ENCODE results near the gene KYAT1. TPM values are rescaled to one million over a fixed set of nuclear protein-coding genes. Genes with fewer than 3 reads are reported as not detected.

KYAT1 gene
- total RNA-seq, 4 donors from 2014 or later = 7.4 to 9.0 (median 8.6) TPM

DNA sequence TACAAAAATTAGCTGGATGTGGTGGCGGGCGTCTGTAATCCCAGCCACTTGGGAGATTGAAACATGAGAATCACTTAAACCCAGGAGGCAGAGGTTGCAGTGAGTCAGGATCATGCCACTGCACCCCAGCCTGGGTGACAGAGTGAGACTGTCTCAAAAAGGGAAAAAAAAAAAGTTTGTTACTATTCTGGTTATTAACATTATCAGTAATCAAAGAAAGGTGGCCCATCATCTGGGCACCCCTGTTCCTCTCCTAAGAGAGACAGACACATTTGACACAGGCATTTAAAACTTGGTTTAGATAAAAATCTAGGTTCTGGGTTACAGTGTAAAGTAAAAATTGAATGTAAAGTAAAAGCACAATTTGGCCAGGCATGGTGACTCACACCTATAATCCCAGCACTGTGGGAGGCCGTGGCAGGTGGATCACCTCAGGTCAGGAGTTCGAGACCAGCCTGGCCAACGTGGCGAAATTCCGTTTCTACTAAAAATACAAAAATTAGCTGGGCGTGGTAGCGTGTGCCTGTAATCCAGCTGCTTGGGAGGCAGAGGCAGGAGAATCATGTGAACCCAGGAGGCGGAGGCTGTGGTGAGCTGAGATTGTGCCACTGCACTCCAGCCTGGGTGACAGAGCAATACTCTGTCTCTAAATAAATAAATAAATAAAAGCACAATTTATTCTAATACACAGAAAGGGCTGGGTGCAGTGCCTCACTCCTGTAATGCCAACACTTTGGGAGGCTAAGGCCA lies 22.3 kb upstream of the KYAT1 start:
- Histone ChIP-seq H3K9me3 (no peaks in the 10 kb centered on the region), H3K36me3 (peaks cover 0 to 34% (median 12%) of the 10 kb centered on the region in 3 donors), H3K27me3 (no peaks in the 10 kb centered on the region), H3K27ac (peak overlapping the region in 2 of 4 donors; percentile 26 to 58), H3K4me1 (peaks cover 0 to 38% (median 18%) of the 10 kb centered on the region in 4 donors), H3K4me3 (no peak overlapping the region)
- TF ChIP-seq POLR2A (IDR thresholded peaks at IDR 0.05) = no peak
- TF ChIP-seq, protein P1, sequence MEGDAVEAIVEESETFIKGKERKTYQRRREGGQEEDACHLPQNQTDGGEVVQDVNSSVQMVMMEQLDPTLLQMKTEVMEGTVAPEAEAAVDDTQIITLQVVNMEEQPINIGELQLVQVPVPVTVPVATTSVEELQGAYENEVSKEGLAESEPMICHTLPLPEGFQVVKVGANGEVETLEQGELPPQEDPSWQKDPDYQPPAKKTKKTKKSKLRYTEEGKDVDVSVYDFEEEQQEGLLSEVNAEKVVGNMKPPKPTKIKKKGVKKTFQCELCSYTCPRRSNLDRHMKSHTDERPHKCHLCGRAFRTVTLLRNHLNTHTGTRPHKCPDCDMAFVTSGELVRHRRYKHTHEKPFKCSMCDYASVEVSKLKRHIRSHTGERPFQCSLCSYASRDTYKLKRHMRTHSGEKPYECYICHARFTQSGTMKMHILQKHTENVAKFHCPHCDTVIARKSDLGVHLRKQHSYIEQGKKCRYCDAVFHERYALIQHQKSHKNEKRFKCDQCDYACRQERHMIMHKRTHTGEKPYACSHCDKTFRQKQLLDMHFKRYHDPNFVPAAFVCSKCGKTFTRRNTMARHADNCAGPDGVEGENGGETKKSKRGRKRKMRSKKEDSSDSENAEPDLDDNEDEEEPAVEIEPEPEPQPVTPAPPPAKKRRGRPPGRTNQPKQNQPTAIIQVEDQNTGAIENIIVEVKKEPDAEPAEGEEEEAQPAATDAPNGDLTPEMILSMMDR (IDR thresholded peaks at IDR 0.05) = no peak
- no peak for DNase-seq (ENCODE audit: low spot score in 2 of 2)
- WGBS, 2 donors = 84 to 89% methylated on average over 10 of the region's 10 CpGs

DNA sequence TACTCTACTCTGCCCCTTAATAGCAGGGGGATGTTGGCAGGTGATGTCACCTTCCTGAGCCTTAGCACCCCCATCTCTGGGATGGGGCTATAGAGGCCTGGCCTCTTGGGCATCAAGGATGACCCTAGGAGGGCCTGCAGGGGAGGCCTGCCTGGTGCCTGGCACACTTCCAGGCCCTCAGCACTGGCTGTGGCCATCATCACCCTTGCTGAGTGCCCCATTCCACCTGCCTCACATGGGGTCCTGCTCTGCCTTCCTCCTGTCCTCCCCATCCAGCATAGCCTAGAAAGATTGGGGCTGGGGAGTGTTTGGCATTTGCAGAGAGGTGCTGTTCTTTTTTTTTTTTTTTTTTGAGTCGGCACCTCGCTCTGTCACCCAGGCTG lies 21.3 kb upstream of the KYAT1 start:
- 89 to 94% methylated on average over 2 of the region's 2 CpGs for WGBS, 2 donors
- Histone ChIP-seq H3K27me3 (no peaks in the 10 kb centered on the region), H3K9me3 (no peaks in the 10 kb centered on the region), H3K27ac (peak overlapping the region in 3 of 4 donors; percentile 26 to 76 (median 76)), H3K36me3 (peaks cover 0 to 34% (median 3%) of the 10 kb centered on the region in 3 donors), H3K4me1 (peaks cover 0 to 45% (median 19%) of the 10 kb centered on the region in 4 donors), H3K4me3 (no peak overlapping the region)
- DNase-seq (ENCODE audit: low spot score in 2 of 2) = no peak
- TF ChIP-seq POLR2A (IDR thresholded peaks at IDR 0.05) (no peak), EP300 (IDR thresholded peaks at IDR 0.05) (no peak)
- TF ChIP-seq, protein P1 (IDR thresholded peaks at IDR 0.05) = no peak

DNA sequence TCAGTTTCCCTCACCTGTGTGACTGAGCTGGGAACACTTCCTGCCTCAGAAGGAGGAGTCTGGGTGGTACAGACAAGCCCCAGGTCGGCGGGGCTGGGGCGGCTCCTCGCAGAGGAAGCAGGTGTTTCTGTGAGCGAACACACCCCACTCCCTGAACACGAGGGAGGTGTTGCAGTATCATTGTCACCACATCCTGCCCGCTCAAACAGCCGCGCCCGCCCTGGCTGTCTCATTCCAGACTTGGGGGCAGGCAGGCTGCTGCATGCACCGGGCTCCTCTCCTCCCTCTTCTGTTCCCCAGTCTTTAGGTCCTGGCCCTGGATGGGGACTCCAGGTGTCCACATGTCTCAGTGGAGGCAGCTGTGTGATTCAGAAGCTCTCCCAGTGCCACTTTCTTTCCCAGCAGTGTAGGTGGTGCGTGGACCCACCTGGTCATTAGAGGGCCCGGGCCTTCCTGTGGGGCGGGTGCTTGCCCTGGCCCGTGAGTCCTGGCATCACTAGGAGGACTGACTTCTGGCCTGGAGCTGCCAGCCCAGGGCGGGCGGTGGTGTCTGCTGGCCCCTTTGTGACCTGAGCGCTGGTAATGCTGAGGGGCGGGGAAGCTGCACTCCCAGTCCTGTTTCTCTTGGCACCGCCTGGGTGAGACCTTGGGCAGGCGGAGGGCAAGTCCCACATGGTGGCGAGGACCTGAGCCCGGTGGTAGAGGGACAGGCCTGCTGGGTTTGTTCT lies 20.8 kb upstream of the KYAT1 start:
- H3K4me3 ChIP-seq = no peak overlapping the region
- DNase-seq (ENCODE audit: low spot score in 2 of 2) = no peak
- peak in 1 of 2 donors; percentile 28 for TF ChIP-seq EP300 (IDR thresholded peaks at IDR 0.05)
- TF ChIP-seq, protein P1 (IDR thresholded peaks at IDR 0.05) = no peak
- H3K36me3 ChIP-seq = peaks cover 0 to 30% (median 0%) of the 10 kb centered on the region in 3 donors
- H3K27ac ChIP-seq = peak overlapping the region in 3 of 4 donors; percentile 26 to 76 (median 76)
- WGBS, 2 donors = 78 to 81% methylated on average over 19 to 20 of the region's 23 CpGs
- H3K27me3 ChIP-seq = no peaks in the 10 kb centered on the region
- peaks cover 0 to 45% (median 19%) of the 10 kb centered on the region in 4 donors for H3K4me1 ChIP-seq
- no peaks in the 10 kb centered on the region for H3K9me3 ChIP-seq

DNA sequence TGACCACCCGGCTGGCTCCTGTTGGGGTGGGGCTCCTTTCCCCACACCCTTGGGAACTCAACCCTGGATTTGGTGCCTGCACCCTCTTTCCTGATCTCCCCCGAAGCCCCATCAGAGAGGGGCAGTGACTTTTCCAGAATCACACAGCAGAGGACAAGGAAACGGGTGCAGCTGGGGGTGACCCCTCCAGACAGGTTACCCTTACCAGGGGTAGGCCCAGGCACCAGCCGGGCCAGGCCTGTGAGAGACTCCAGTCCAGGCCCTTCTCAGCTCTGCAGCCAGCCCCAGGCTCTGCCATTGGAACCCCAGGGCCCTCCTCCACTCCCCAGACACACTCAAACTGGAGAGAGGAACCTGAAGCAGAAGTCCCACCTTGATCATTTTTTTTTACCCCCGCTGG lies 20.1 kb upstream of the KYAT1 start:
- TF ChIP-seq, protein P1 (IDR thresholded peaks at IDR 0.05) = no peak
- TF ChIP-seq POLR2A (IDR thresholded peaks at IDR 0.05) (no peak), EP300 (IDR thresholded peaks at IDR 0.05) (no peak)
- Histone ChIP-seq H3K9me3 (no peaks in the 10 kb centered on the region), H3K27ac (peak overlapping the region in 3 of 4 donors; percentile 26 to 76 (median 76)), H3K4me1 (peaks cover 0 to 45% (median 19%) of the 10 kb centered on the region in 4 donors), H3K4me3 (no peak overlapping the region), H3K36me3 (peaks cover 0 to 30% (median 0%) of the 10 kb centered on the region in 3 donors), H3K27me3 (no peaks in the 10 kb centered on the region)
- WGBS, 2 donors = 81 to 94% methylated on average over 2 to 5 of the region's 5 CpGs
- DNase-seq (ENCODE audit: low spot score in 2 of 2) = no peak

- DNase-seq (ENCODE audit: low spot score in 2 of 2) = no peak
- 75 to 80% methylated on average over 6 to 7 of the region's 7 CpGs for WGBS, 2 donors
- H3K9me3 ChIP-seq = no peaks in the 10 kb centered on the region
- H3K4me3 ChIP-seq = no peak overlapping the region
- no peaks in the 10 kb centered on the region for H3K27me3 ChIP-seq
- TF ChIP-seq POLR2A (IDR thresholded peaks at IDR 0.05) = no peak
- no peak for TF ChIP-seq EP300 (IDR thresholded peaks at IDR 0.05)
- TF ChIP-seq, protein P1 (IDR thresholded peaks at IDR 0.05) = no peak
- peak overlapping the region in 3 of 4 donors; percentile 26 to 76 (median 76) for H3K27ac ChIP-seq
- peaks cover 0 to 45% (median 21%) of the 10 kb centered on the region in 4 donors for H3K4me1 ChIP-seq
- peaks cover 0 to 31% (median 0%) of the 10 kb centered on the region in 3 donors for H3K36me3 ChIP-seq
Observed at GRCh38 chr9:128901379-128901778, 19.6 kb upstream of the KYAT1 start.

Measured in tibial nerve (tissue), 4 donors.